Measurements from ENCODE around the gene LMNA. TPM values are rescaled to one million over a fixed set of nuclear protein-coding genes. Genes with fewer than 3 reads are reported as not detected.

The LMNA gene
- total and polyA plus RNA-seq, 9 donors, result 50.1 to 609 (median 360) TPM

Other genes starting within 250 kb of the LMNA start
- gene RIT1, start 203.4 kb upstream of the LMNA start, total RNA-seq, result 10 to 100 TPM; 10.9 to 26.9 (median 23.0) TPM
- 10 to 100 TPM in 1 of 2 donors, 1 to 10 TPM in 1; 8.6 to 20.2 TPM for gene RIT1, start 203.4 kb upstream of the LMNA start, polyA plus RNA-seq
- gene KHDC4, start 180.3 kb upstream of the LMNA start, total RNA-seq, result 10 to 100 TPM; 38.1 to 61.1 (median 46.4) TPM
- 10 to 100 TPM; 35.4 to 47.1 TPM for gene KHDC4, start 180.3 kb upstream of the LMNA start, polyA plus RNA-seq
- not detected for gene RXFP4, start 173.1 kb upstream of the LMNA start, total RNA-seq
- not detected for gene RXFP4, start 173.1 kb upstream of the LMNA start, polyA plus RNA-seq
- 100 to 1,000 TPM in 1 of 7 donors, 10 to 100 TPM in 6; 41.0 to 221 (median 63.3) TPM for gene ARHGEF2, start 136.2 kb upstream of the LMNA start, total RNA-seq
- gene ARHGEF2, start 136.2 kb upstream of the LMNA start, polyA plus RNA-seq, result 100 to 1,000 TPM in 1 of 2 donors, 10 to 100 TPM in 1; 36.3 to 108 TPM
- gene SSR2, start 93.8 kb upstream of the LMNA start, total RNA-seq, result 100 to 1,000 TPM; 261 to 496 (median 272) TPM
- 100 to 1,000 TPM; 465 to 601 TPM for gene SSR2, start 93.8 kb upstream of the LMNA start, polyA plus RNA-seq
- gene UBQLN4, start 60.9 kb upstream of the LMNA start, total RNA-seq, result 10 to 100 TPM; 14.2 to 38.0 (median 26.6) TPM
- gene UBQLN4, start 60.9 kb upstream of the LMNA start, polyA plus RNA-seq, result 10 to 100 TPM; 16.3 to 33.9 TPM
- 10 to 100 TPM; 20.1 to 66.1 (median 24.9) TPM for gene LAMTOR2, start 59.9 kb upstream of the LMNA start, total RNA-seq
- 10 to 100 TPM; 20.1 to 41.2 TPM for gene LAMTOR2, start 59.9 kb upstream of the LMNA start, polyA plus RNA-seq
- gene RAB25, start 53.6 kb upstream of the LMNA start, total RNA-seq, result 10 to 100 TPM in 1 of 7 donors, 1 to 10 TPM in 4, under 1 TPM in 2; 0.45 to 38.6 (median 3.5) TPM
- gene RAB25, start 53.6 kb upstream of the LMNA start, polyA plus RNA-seq, result under 1 TPM in 1 of 2 donors, not detected in 1; 0.28 TPM
- 10 to 100 TPM in 4 of 7 donors, 1 to 10 TPM in 3; 3.5 to 12.4 (median 10.2) TPM for gene MEX3A, start 32.2 kb upstream of the LMNA start, total RNA-seq
- gene MEX3A, start 32.2 kb upstream of the LMNA start, polyA plus RNA-seq, result 1 to 10 TPM; 5.6 to 6.6 TPM
- 1 to 10 TPM; 2.7 to 9.0 (median 5.5) TPM for gene SEMA4A, start 38.9 kb downstream of the LMNA start, total RNA-seq
- gene SEMA4A, start 38.9 kb downstream of the LMNA start, polyA plus RNA-seq, result 1 to 10 TPM; 2.1 to 2.8 TPM
- 10 to 100 TPM in 6 of 7 donors, 1 to 10 TPM in 1; 6.8 to 20.9 (median 16.8) TPM for gene SLC25A44, start 79.4 kb downstream of the LMNA start, total RNA-seq
- 10 to 100 TPM in 1 of 2 donors, 1 to 10 TPM in 1; 7.3 to 21.0 TPM for gene SLC25A44, start 79.4 kb downstream of the LMNA start, polyA plus RNA-seq
- 10 to 100 TPM; 36.6 to 84.2 (median 53.0) TPM for gene PMF1, start 98.3 kb downstream of the LMNA start, total RNA-seq
- gene PMF1, start 98.3 kb downstream of the LMNA start, polyA plus RNA-seq, result 10 to 100 TPM; 35.0 to 70.6 TPM
- gene BGLAP, start 127.5 kb downstream of the LMNA start, total RNA-seq, result 1 to 10 TPM; 1.4 to 4.6 (median 2.0) TPM
- gene BGLAP, start 127.5 kb downstream of the LMNA start, polyA plus RNA-seq, result 1 to 10 TPM in 1 of 2 donors, not detected in 1; 1.4 TPM
- 1 to 10 TPM in 4 of 7 donors, under 1 TPM in 3; 0.25 to 1.8 (median 1.3) TPM for gene PAQR6, start 133.3 kb downstream of the LMNA start, total RNA-seq
- under 1 TPM; 0.67 to 0.72 TPM for gene PAQR6, start 133.3 kb downstream of the LMNA start, polyA plus RNA-seq
- 10 to 100 TPM; 31.5 to 54.6 (median 44.6) TPM for gene SMG5, start 168.1 kb downstream of the LMNA start, total RNA-seq
- 10 to 100 TPM; 30.1 to 31.1 TPM for gene SMG5, start 168.1 kb downstream of the LMNA start, polyA plus RNA-seq
- gene TMEM79, start 169.6 kb downstream of the LMNA start, total RNA-seq, result 1 to 10 TPM in 6 of 7 donors, under 1 TPM in 1; 0.80 to 3.3 (median 2.2) TPM
- 1 to 10 TPM; 1.2 to 2.1 TPM for gene TMEM79, start 169.6 kb downstream of the LMNA start, polyA plus RNA-seq
- 10 to 100 TPM; 20.2 to 47.9 (median 32.3) TPM for gene GLMP, start 181.0 kb downstream of the LMNA start, total RNA-seq
- 10 to 100 TPM; 33.0 to 42.0 TPM for gene GLMP, start 181.0 kb downstream of the LMNA start, polyA plus RNA-seq
- under 1 TPM in 4 of 7 donors, not detected in 3; 0.33 to 0.56 (median 0.40) TPM for gene VHLL, start 184.6 kb downstream of the LMNA start, total RNA-seq
- not detected for gene VHLL, start 184.6 kb downstream of the LMNA start, polyA plus RNA-seq
- 100 to 1,000 TPM; 157 to 228 (median 175) TPM for gene CCT3, start 223.6 kb downstream of the LMNA start, total RNA-seq
- 100 to 1,000 TPM; 119 to 230 TPM for gene CCT3, start 223.6 kb downstream of the LMNA start, polyA plus RNA-seq
- not detected for gene TSACC, start 223.8 kb downstream of the LMNA start, total RNA-seq
- gene TSACC, start 223.8 kb downstream of the LMNA start, polyA plus RNA-seq, result under 1 TPM in 1 of 2 donors, not detected in 1; 1.00 TPM

Measured in ovary (tissue), 9 donors.